HepG2 (cell line): ENCODE data around the gene IFIT3. TPM values are rescaled to one million over a fixed set of nuclear protein-coding genes. Genes with fewer than 3 reads are reported as not detected.

Source experiments
- ATAC-seq: fragments of 200-7000 bp; cut with Tn5 transposase; 3 replicates; pipeline ENCODE4 v1.9.1; 2020; ENCODE audit warnings: mild to moderate bottlenecking, moderate library complexity
- BruUV-seq: library from RNA; stranded (reverse); fragments of 400-500 nt; replicated peaks from 2 replicates; lab custom pipeline; 2021; lab: Mats Ljungman, UMichigan
- CTCF ChIA-PET: fragments of 300-600 bp; formaldehyde crosslinking; extraction: SDS; loops from one replicate; lab custom pipeline; 2021; ENCODE audit warnings: low total read pairs, inconsistent platforms, low intra/inter-chr PET ratio; lab: Yijun Ruan, JAX
- POLR2A ChIA-PET: fragments of 350-600 bp; sonication (Branson Sonifier 250); formaldehyde crosslinking; loops from one replicate; lab custom pipeline; 2020; ENCODE audit warnings: antibody characterized with exemption, inconsistent platforms; lab: Yijun Ruan, JAX
- DNase-seq: peaks from one replicate; pipeline ENCODE4 v3.0.0-alpha.2; 2015; ENCODE audit warnings: low spot score
- FAIRE-seq: peaks from 3 replicates; lab custom pipeline; 2011; peaks lifted over from hg19 to GRCh38; lab: Jason Lieb, UNC
- H2AFZ ChIP-seq: one replicate; pipeline ENCODE4 v1.6.1; 2011; ENCODE audit warnings: low read length, inconsistent platforms
- H3K27ac ChIP-seq: fragments of 300-600 bp; 3 replicates; pipeline ENCODE4 v1.8.0; 2011; ENCODE audit warnings: mixed run types, mild to moderate bottlenecking, mixed read lengths, low read length, inconsistent platforms; ENCODE audit not compliant: insufficient read depth; ENCODE audit errors: extremely low read length
- H3K27me3 ChIP-seq, 2 experiments: fragments of 200-600 bp in 1 of 2; 2 replicates in 1 of 2; 3 replicates in 1 of 2; pipeline versions ENCODE4 v1.6.0 to v1.8.0; 2011; ENCODE audit warnings: low read length in 2 of 2, mild to moderate bottlenecking in 2 of 2, moderate library complexity in 2 of 2, inconsistent platforms in 1 of 2; ENCODE audit not compliant: insufficient read depth in 2 of 2, control insufficient read depth in 1 of 2
- H3K36me3 ChIP-seq, 2 experiments: fragments of 200-600 bp in 1 of 2; replicated peaks in 1 of 2; 2 replicates in 1 of 2; 3 replicates in 1 of 2; pipeline versions ENCODE4 v1.5.1 to v1.8.0; 2011; ENCODE audit warnings: low read length in 2 of 2, inconsistent platforms in 1 of 2; ENCODE audit not compliant: insufficient read depth in 2 of 2, control insufficient read depth in 1 of 2
- H3K4me1 ChIP-seq: 2 replicates; pipeline ENCODE4 v1.5.1; 2012; ENCODE audit warnings: low read length, inconsistent platforms; ENCODE audit not compliant: insufficient read depth
- H3K4me2 ChIP-seq: 2 replicates; pipeline ENCODE4 v1.6.0; 2011; ENCODE audit warnings: low read depth, low read length, inconsistent platforms
- H3K4me3 ChIP-seq, 3 experiments: fragments of 200-600 bp in 1 of 3; sonication (generic), shearing (Covaris generic) in 1 of 3; replicated peaks in 1 of 3; 2 replicates each; pipeline ENCODE4 v1.5.1; 2011 to 2016; ENCODE audit warnings: low read length in 3 of 3, inconsistent platforms in 2 of 3, low read depth in 2 of 3, mild to moderate bottlenecking in 2 of 3, control low read depth in 1 of 3, mixed read lengths in 1 of 3; ENCODE audit not compliant: insufficient read depth in 1 of 3
- H3K79me2 ChIP-seq: one replicate; pipeline ENCODE4 v1.6.1; 2011; ENCODE audit warnings: low read length, inconsistent platforms; ENCODE audit not compliant: insufficient read depth
- H3K9ac ChIP-seq: 2 replicates; pipeline ENCODE4 v1.6.0; 2011; ENCODE audit warnings: mild to moderate bottlenecking, low read depth, low read length, inconsistent platforms; ENCODE audit not compliant: insufficient read depth
- H3K9me3 ChIP-seq: 2 replicates; pipeline ENCODE4 v1.5.1; 2012; ENCODE audit warnings: mild to moderate bottlenecking, low read length
- H4K20me1 ChIP-seq: 2 replicates; pipeline ENCODE4 v1.6.0; 2011; ENCODE audit warnings: inconsistent platforms, mild to moderate bottlenecking, low read length, moderate library complexity; ENCODE audit not compliant: insufficient read depth
- CREB1 ChIP-seq, 2 experiments: fragments of 450-650 bp in 1 of 2; IDR thresholded peaks; 2 replicates each; pipeline ENCODE4 v1.6.1; 2016 to 2017; ENCODE audit warnings: control low read depth in 1 of 2, mild to moderate bottlenecking in 1 of 2, missing compliant biosample characterization in 1 of 2, missing genetic modification characterization in 1 of 2
- FOXP1 ChIP-seq, 2 experiments: fragments of 450-650 bp in 1 of 2; IDR thresholded peaks; 2 replicates each; pipeline ENCODE4 v1.6.1; 2017 to 2018; ENCODE audit warnings: antibody characterized with exemption in 1 of 2
- MAFK ChIP-seq, 2 experiments: IDR thresholded peaks in 1 of 2; conservative IDR thresholded peaks in 1 of 2; 2 replicates each; pipeline ENCODE4 v1.6.1; 2011; ENCODE audit warnings: improper control_type of control experiment in 2 of 2, low read length in 2 of 2
- RFX3 ChIP-seq: IDR thresholded peaks from 2 replicates; pipeline ENCODE4 v1.6.1; 2016; ENCODE audit warnings: missing biosample characterization, missing genetic modification reagents
- SNRNP70 ChIP-seq: fragments of 200-400 bp; formaldehyde crosslinking; IDR thresholded peaks from 2 replicates; pipeline ENCODE4 v1.6.1; 2017; ENCODE audit warnings: mild to moderate bottlenecking, low read depth, low read length, moderate library complexity
- ZNF282 ChIP-seq: fragments of 450-650 bp; IDR thresholded peaks from 2 replicates; pipeline ENCODE4 v1.6.1; 2018; ENCODE audit not compliant: partially characterized antibody
- WGBS: methylation state at CpG from one replicate; pipeline ENCODE4 v1.1.6; 2017; ENCODE audit warnings: low lambda C conversion rate; 5-methylcytosine and 5-hydroxymethylcytosine counted together
- in situ Hi-C: cut with HindIII; loops from 2 replicates; pipeline ENCODE4 v1.10.0; 2017; ENCODE audit warnings: low pct_unique_long_range_greater_than_20kb; ENCODE audit not compliant: extremely low pct_ligation_motif_present
- intact Hi-C: fragments of 100-400 bp; cut with micrococcal nuclease; formaldehyde crosslinking; loops from one replicate; pipeline ENCODE4 v1.10.0; 2022; ENCODE audit not compliant: unreplicated experiment
- polyA plus RNA-seq, 8 experiments: library from polyadenylated mRNA; depleted of rRNA in 3 of 8; stranded (reverse) in 7 of 8; unstranded in 1 of 8; fragments of >200 nt; fragmentation: Illumina TruSeq in 4 of 8; extraction: Trizol in 4 of 8; gene quantifications; 2 replicates each; pipeline versions ENCODE4 v1.2.1 to v1.2.3, GENCODE V29; 2011 to 2016; ENCODE audit warnings: low read depth in 4 of 8, missing spikeins in 1 of 8, mixed read lengths in 1 of 8; ENCODE audit not compliant: insufficient read depth in 1 of 8
- total RNA-seq, 5 experiments: library from RNA; depleted of rRNA; stranded (reverse); fragments of >200 nt; fragmentation: Illumina TruSeq; extraction: Trizol; gene quantifications; 2 replicates each; pipeline ENCODE4 v1.2.3, GENCODE V29; 2016; ENCODE audit warnings: low read depth in 1 of 5
- TF ChIP-seq, protein P1 (sequence below): sonication (generic); formaldehyde crosslinking; IDR thresholded peaks from 2 replicates; pipeline ENCODE4 v1.5.1; 2020; ENCODE audit warnings: missing genetic modification reagents, mild to moderate bottlenecking, borderline replicate concordance

The IFIT3 gene
- total and polyA plus RNA-seq, 2 of the 13 experiments (the other 11 are each of a cell fraction or from before 2014, with no cell fraction given), result 0.48 to 3.1 TPM

GRCh38 chr10:89341649-89342048 lies 13.9 kb downstream of the IFIT3 start:
- no peak overlapping the region for H2AFZ ChIP-seq
- no peak overlapping the region for H3K27ac ChIP-seq
- no peak overlapping the region for H3K4me2 ChIP-seq
- H3K4me3 ChIP-seq, result no peak overlapping the region
- no peaks in the 10 kb centered on the region for H3K9me3 ChIP-seq
- TF ChIP-seq ZNF282 (no peak), MAFK (conservative IDR thresholded peaks at IDR 0.05 in 1 of 2, IDR thresholded peaks at IDR 0.05 in 1 of 2; ENCODE audit: low read length in 2 of 2) (peak; percentile 9 to 56; a peak in 2 of 4 replicates), RFX3 (CRISPR knock-in tag) (no peak), FOXP1 (IDR thresholded peaks at IDR 0.05) (no peak), FOXP1 (CRISPR knock-in tag; IDR thresholded peaks at IDR 0.05) (no peak)
- POLR2A ChIA-PET, result no interaction called here
- H3K27me3 ChIP-seq, result no peaks in the 10 kb centered on the region
- in situ Hi-C loops, result no loop called here
- intact Hi-C loops, result no loop called here
- H4K20me1 ChIP-seq, result no peaks in the 10 kb centered on the region
- 90% methylated on average over 3 of the region's 3 CpGs for WGBS
- CTCF ChIA-PET, result no interaction called here
- peaks cover 12% of the 10 kb centered on the region for H3K4me1 ChIP-seq
- H3K9ac ChIP-seq, result no peak overlapping the region
- no TSS peak for BruUV-seq
- H3K79me2 ChIP-seq, result no peaks in the 10 kb centered on the region
- no peak for DNase-seq
- H3K36me3 ChIP-seq, result 0 out of 5 replicates have a peak, but pooled peaks cover 0 to 3% of the 10 kb centered on the region in 2 experiments
- ATAC-seq, result no peak
- FAIRE-seq, result no peak

DNA sequence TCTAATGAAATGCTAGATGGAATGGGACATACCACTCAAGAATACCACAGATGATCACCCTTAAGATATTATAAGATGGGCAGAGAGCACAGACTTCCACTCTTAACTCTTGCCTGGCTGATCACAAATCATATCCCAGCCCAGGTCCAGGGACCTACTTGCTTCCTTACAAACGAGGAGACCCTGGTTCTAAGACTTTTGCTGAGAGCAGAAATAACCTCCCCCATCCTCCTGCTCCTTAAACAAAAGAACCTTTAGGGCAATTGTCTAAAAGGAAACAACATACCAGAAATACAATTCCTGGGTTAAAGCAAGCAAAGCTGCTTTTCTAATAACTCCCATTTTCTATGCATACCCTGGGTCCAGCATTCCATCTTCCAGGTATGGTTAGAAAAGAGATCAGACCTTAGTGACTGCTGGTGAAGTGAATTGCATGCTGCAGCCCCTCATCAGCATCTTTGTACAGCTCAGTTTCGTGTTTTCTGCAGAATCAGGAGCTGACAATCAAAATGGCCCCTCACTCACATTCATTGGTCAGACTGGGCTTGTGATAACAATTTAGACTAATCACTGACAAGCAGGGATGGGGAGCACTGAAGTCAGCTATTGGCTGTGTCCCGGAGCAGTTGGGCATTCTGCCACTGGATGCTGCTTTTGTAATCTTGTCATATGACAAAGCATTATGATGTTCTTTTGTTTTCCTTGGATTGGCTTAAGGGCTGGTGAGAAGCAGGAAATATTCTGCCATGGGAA lies 14.6 kb downstream of the IFIT3 start:
- CTCF ChIA-PET, result no interaction called here
- H3K9ac ChIP-seq, result no peak overlapping the region
- H3K79me2 ChIP-seq, result no peaks in the 10 kb centered on the region
- no peak overlapping the region for H2AFZ ChIP-seq
- H3K27me3 ChIP-seq, result no peaks in the 10 kb centered on the region
- no TSS peak for BruUV-seq
- DNase-seq (no peak), FAIRE-seq (no peak), ATAC-seq (no peak)
- no peak for TF ChIP-seq SNRNP70
- peak; percentile 27; the same call in 1 of the 2 replicates for TF ChIP-seq CREB1 (IDR thresholded peaks at IDR 0.05)
- TF ChIP-seq CREB1 (CRISPR knock-in tag; IDR thresholded peaks at IDR 0.05), result no peak
- TF ChIP-seq, protein P1, sequence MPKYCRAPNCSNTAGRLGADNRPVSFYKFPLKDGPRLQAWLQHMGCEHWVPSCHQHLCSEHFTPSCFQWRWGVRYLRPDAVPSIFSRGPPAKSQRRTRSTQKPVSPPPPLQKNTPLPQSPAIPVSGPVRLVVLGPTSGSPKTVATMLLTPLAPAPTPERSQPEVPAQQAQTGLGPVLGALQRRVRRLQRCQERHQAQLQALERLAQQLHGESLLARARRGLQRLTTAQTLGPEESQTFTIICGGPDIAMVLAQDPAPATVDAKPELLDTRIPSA (CRISPR knock-in tag), result no peak
- 0 out of 5 replicates have a peak, but pooled peaks cover 0 to 3% of the 10 kb centered on the region in 2 experiments for H3K36me3 ChIP-seq
- no peak overlapping the region for H3K27ac ChIP-seq
- in situ Hi-C loops, result no loop called here
- 74% methylated on average over 3 of the region's 3 CpGs for WGBS
- no peak overlapping the region for H3K4me2 ChIP-seq
- intact Hi-C loops, result no loop called here
- no peaks in the 10 kb centered on the region for H3K9me3 ChIP-seq
- H3K4me1 ChIP-seq, result peaks cover 19% of the 10 kb centered on the region
- no peaks in the 10 kb centered on the region for H4K20me1 ChIP-seq
- H3K4me3 ChIP-seq, result no peak overlapping the region
- POLR2A ChIA-PET, result interaction anchor here (1.1 kb wide), 1 partner anchor 15 kb away, joined by 7 read pairs; the partner anchor contains the start of gene IFIT3
